HG03342 (cell line): ENCODE measurements around the gene MSRB1.
A peak's percentile ranks its signal among the peaks of the same experiment; 100 is the strongest.
"Not testable (repeated sequence)": the region's sequence is repeated elsewhere in the genome, so short reads cannot be mapped to it uniquely, and the experiment has no call there.

ENCODE experiments used
- ATAC-seq: cut with Tn5 transposase; IDR thresholded peaks from one replicate; pipeline ENCODE4 v1.9.1; 2021; ENCODE audit warnings: mild to moderate bottlenecking, moderate library complexity; ENCODE audit not compliant: unreplicated experiment

Gene MSRB1

DNA sequence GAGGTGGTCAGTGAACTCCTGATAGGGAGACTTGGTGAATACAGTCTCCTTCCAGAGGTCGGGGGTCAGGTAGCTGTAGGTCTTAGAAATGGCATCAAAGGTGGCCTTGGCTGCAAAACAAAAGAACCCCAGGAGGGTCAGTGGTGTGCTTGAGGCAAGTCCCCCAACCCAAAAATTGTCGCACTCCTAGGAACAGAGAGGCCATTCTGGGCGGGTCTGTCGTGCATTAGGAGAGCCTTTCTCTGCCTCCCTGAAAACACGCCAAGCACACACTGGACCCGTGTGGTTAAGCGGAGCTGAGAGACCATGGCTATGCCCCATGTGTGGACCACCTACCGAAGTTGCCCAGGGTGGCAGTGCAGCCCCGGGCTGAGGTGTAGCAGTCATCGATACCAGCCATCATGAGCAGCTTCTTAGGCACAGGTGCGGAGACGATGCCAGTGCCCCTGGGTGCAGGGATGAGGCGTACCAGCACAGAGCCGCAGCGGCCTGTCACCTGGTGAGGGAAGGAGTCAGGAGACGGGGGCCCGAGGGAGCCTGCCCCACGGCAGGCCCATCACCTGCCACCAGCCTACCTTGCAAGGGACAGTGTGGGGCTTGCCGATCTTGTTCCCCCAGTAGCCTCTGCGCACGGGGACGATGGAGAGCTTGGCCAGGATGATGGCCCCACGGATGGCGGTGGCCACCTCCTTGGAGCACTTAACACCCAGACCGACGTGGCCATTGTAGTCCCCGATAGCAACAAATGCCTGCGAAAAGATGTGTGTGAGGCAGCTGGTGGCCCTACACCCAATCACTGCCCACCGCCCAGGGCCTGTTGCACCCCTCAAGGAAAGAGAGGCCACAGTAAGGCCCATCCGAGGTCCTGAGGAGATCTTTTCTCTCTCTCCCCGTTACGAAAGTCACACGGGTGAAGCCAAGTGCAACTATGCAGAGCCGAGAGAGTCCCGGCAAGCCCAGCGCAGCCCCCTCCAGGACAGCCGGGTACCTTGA, 19.5 kb upstream of the MSRB1 start:
- not testable (repeated sequence) for ATAC-seq

DNA sequence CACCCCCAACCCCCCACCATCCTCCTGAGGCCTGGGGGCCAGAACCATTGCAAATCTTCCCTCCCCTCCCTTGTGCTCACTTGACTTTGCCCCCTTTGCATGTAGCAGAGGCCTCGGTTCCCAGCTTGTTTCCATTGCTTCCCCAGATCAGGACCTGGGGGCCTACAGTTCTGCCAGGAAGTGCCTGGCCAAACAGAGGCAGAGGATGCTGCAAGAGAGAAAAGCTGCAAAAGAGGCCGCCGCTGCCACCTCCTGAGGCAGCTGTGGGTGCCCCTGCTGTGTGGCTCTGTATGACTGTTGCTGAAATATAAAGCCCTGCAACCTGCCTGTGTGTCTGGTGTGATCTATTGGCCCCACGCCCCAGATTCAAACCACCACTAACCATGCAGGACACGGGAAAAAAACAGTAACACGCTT, 18.7 kb upstream of the MSRB1 start:
- ATAC-seq, result no peak

DNA sequence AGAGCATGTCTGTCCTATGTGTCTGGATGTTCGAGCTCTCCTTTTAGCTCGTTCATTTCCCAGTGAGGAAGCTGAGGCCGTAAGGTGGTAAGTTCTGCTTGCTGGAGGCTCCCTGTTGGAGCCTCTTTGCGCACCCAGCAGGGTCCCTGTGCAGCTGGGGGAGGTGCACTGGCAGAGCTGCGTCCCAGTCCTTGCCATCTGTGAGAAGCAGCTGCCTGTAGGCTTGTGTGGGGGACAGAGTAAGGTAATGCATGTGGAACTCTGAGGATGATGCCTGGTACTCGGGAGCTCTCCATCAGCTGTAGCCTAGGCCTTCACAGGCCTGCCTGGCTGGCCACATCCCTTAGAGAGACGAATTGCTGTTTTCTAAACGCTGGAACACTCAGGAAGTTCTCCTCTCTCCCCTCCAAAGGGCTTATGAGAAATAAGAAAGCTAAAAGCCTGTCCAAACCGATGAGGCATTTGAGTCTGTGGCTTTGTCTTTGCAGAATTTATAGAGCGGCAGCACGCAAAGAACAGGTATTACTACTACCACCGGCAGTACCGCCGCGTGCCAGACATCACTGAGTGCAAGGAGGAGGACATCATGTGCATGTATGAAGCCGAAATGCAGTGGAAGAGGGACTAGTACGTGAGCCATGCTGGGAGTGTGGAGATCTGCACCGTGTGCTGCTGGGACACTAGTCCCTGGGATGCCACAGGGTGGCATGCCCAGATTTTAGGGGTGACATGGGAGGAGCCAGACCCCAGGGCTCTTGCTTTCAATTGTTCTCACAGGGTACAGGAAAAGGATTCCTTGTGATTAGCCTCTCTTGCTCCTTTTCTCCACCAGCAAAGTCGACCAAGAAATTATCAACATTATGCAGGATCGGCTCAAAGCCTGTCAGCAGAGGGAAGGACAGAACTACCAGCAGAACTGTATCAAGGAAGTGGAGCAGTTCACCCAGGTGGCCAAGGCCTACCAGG, 17.9 kb upstream of the MSRB1 start:
- ATAC-seq, result no peak

DNA sequence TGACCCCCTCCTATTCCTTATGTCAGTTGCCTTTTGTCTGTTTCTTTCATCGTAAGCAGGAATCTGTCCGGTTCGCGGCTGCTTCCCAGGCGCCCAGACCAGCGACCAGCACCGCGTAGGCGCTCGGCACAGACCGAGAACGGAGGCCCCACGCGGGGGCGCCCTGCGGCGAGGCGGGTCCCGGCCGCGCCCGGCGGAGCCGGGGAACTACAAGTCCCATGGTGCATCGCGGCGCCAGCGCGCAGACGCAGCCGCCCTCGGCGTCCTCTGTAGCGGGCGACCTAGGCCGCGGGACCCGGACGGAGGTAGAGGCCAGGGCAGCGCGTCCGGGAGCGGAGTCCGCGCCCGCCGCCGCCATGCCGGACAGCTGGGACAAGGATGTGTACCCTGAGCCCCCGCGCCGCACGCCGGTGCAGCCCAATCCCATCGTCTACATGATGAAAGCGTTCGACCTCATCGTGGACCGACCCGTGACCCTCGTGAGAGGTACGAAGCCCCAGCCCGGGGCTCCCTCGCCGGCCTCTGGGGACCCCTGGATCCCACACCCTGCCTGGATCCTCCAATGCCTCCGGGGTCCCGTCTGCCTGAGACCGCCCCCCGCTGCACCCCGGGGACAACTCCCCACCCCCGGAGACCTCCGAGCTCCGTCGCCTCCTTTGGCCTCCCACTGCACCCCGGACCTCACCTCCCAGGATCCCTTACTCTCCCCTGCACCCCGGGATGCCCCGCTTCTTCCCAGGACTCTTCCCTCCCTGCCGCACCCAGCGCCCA, 16.5 kb upstream of the MSRB1 start, which contains the start of gene NDUFB10:
TSS of gene NDUFB10 (plus strand) at position 270 of the 771 bp plus-strand sequence. CDS start at position 357, 87 bp downstream.
- ATAC-seq, result peak; percentile 69

DNA sequence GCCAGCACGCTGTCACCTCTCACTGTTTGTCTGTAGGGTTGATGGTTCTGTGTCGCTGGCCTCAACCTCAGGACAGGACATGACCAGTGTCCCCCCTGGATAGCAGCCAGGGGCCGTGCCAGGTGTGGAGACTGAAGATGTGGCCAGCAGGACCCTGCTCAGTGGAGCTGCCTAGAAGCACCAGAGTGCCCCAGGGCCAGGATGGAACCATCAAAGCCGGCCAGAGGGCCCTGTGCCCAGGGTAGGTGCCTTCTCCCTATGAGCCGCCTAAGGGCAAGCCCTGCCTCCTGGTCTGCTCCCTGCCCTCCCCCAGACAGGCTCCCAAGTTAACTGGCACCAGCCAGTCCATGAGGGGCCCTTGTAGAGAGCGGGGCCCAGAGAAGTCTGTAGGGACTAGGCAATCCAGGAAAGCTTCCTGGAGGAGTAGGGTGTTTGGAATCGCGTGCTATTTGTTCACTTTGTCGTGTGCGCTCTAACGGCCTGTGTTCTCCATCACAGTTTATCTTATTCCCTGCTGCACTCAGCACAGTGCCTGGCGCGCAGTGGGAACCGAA, 15.8 kb upstream of the MSRB1 start:
- no peak for ATAC-seq

DNA sequence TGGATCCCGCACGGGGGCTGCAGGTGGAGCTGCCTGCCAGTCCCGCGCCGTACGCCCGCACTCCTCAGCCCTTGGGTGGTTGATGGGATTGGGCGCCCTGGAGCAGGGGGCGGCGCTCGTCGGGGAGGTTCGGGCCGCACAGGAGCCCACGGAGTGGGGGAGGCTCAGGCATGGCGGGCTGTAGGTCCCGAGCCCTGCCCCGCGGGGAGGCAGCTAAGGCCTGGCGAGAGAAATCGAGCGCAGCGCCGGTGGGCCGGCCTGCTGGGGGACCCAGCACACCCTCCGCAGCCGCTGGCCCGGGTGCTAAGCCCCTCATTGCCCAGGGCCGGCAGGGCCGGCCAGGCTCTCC, 15.1 kb upstream of the MSRB1 start:
- not testable (repeated sequence) for ATAC-seq

DNA sequence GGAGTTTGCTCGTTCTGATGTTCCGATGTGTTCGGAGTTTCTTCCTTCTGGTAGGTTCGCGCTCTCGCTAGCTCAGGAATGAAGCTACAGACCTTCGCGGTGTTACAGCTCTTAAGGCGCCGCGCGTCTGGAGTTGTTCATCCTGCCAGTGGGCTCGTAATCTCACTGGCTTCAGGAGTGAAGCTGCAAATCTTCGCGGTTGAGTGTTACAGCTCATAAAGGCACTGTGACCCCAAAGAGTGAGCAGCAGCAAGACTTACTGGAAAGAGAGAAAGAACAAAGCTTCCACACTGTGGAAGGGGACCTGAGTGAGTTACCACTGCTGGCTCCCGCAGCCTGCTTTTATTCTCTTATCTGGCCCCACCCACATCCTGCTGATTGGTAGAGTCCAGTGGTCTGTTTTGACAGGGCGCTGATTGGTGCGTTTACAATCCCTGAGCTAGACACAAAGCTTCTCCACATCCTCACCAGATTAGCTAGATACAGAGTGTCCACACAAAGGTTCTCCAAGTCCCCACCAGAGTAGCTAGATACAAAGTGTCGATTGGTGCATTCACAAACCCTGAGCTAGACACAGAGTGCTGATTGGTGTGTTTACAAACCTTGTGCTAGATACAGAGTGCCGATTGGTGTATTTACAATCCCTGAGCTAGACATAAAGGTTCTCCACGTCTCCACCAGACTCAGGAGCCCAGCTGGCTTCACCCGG, 14.6 kb upstream of the MSRB1 start:
- ATAC-seq, result not testable (repeated sequence)

DNA sequence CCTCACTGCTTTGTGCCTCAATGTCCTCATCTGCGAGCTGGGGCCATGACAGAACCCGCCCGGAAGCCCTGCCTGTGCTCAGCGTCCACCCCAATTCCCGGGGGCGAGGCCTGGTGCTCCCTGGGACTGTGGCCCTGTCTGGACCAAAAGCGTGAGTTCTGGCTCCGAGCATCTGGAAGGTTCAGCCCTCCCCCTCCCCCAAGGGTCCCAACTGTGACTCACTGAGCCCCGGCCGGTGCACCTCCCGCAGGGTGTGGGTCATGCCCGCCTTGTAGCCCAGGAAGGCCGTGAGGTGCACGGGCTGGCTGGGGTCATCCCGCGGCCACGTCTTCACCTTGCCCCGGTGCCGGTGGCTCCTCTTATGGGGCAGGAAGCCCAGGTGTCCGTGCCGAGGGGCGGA, 10.7 kb upstream of the MSRB1 start:
- ATAC-seq, result no peak

DNA sequence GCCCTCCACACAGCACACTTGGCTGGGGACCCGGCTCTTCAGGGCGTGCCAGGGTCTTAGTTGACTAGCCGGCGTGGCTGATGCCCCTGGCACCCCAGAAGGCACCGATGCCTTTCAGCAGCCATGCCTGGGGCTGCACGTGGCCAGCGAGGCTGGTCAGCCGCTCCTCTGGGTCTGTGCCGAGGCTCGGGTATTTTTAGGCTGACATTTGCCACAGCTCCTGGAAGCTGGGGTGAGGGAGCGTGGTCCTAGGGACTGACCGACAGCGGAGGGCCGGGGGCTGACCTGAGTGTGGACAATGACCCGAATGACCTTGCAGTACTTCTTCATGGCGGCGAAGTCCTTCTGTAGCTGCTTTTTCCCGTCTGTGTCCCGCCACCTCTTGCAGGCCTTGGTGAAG, 7.6 kb upstream of the MSRB1 start:
- ATAC-seq, result no peak

DNA sequence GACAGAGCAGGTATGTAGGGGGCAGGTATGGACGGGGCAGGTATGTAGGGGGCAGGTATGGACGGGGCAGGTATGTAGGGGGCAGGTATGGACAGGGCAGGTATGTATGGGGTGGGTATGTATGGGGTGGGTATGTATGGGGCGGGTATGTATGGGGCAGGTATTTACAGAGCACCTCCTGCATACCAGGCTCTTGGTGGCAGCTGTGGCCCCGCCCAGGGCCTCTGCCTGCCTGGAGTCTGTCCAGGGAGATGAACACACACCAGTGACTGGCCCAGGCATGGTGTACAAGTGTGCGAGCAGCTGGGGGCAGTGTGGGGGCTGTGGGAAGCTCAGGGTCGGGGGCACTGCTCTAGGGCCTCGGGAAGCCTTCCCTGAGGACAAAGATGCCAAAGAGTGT, 7.0 kb upstream of the MSRB1 start:
- no peak for ATAC-seq

DNA sequence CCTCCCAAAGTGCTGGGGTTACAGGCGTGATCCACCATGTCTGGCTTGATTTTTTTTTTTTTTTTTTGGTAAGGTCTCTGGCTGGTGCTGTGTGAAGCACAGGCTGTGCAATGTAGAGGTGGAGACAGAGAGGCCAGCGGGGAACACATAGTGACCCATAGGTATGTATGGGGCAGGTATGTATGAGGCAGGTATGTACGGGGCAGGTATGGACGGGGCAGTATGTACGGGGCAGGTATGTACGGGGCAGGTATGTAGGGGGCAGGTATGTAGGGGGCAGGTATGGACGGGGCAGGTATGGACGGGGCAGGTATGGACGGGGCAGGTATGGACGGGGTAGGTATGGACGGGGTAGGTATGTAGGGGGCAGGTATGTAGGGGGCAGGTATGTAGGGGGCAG, 6.5 kb upstream of the MSRB1 start:
- no peak for ATAC-seq

DNA sequence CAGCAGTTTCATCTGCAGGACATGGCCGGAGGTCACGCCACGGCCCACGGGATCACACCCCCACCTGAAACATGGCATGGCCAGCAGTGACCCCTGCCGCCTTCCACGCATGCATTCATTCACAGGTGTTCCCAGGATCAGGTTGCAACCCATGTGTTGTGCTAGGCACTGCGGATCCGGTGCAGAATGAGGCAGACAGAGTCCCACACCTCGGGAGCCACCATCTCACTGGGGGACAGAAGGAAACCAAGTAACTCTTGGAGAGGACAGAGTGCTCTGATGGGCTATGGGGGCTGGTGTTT, 4.3 kb upstream of the MSRB1 start:
- ATAC-seq, result no peak

DNA sequence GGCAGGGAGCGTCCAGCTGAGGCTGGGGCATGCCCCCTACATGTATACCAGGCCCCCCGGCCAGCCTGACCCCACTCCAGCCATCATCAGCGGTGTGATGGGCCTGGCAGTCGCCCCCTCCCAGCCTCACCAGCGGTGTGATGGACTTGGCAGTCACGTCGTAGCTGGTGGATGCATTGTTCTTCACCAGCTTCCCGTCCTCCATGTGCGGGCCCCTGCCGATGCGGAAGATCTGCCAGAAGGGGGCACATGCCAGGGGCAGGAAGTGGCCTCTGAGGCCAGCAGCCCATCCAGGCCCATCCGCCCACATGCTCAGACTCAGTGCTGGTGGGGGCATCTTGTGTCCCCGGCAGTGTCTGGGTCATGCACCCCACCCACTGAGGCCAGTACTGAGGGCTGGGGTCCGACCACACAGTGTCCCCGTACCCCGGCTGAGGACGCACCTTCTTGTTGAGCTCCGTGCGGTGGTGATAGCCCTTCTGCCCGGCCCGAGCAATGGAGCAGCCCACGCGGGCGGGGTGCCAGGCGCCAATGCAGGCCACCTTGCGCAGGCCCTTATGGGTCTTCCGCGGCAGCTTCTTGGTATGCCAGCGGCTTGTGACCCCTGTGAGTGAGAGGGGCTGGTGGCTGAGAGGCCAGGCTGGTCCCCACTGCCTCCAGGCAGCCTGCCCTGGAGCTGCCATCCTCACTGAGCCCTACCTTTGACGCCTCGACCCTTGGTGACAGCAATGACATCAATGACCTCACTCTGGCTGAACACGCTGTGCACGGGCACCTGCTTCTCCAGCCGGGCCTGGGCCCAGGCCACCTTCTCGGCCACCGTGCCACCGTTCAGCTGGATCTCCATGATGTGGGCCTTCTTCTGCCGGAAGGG, 3.7 kb upstream of the MSRB1 start:
- ATAC-seq, result no peak

DNA sequence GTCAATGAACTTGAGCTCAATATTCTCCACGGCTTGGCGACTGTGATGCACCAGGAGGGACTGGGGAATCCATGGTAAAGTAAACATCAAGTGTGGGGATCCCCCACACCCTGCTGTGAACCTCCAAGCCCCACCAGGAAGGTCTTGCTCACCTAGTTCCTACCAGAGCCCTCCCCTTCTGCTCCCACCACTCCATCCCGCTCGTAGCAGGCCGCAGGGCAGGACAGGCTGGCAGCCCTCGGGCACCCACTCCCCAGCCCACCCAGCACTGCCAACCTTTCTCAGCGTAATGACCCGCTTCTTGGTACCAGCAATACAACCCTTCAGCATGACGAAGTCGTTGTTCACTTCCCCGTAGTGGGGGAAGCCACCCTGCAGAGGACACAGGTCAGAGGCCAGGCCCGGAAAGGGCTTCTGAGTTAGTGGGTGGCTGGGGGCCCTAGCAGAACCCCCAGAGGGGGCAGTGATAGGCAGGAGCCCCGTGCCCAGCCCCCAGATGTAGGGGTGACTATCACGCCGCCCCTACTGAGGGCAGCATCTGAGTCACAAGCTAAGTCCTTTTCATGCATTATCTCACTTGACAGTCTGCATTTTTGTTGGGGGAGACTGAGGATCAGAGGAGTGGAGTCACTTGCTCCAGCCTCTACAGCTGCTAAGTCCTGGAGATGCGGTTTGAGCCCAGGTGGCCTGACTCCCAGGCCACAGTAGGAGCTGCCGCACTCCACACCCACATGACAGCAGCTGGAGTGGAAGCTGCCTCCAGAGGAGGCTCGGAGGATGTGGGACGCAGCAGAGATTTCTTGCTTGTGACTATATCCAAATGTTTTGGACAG, 2.8 kb upstream of the MSRB1 start:
- ATAC-seq, result no peak

DNA sequence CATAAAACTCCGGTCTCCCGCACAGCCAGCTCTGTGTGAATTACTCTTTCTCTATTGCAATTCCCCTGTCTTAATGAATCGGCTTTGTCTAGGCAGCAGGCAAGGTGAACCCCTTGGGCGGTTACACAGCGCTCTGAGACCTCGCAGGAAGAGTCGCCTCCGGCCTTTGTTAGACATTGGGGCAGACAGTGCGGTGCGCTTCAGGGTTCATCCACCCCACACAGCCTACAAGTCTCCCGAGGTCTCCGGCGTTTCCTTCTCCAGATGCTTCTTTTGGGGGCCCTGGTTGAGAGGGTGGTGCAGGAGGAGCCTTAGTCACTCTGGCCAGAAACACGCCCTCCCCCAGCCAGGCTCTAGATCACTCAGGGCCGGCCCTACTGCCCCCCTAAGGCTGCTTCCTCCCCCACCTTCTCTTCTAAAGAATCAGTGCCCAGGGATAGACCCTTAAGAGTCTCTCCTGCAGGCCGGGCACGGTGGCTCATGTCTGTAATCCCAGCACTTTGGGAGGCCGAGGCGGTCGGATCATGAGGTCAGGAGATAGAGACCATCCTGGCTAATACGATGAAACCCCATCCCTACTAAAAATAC, 1.7 kb upstream of the MSRB1 start:
- ATAC-seq, result no peak

DNA sequence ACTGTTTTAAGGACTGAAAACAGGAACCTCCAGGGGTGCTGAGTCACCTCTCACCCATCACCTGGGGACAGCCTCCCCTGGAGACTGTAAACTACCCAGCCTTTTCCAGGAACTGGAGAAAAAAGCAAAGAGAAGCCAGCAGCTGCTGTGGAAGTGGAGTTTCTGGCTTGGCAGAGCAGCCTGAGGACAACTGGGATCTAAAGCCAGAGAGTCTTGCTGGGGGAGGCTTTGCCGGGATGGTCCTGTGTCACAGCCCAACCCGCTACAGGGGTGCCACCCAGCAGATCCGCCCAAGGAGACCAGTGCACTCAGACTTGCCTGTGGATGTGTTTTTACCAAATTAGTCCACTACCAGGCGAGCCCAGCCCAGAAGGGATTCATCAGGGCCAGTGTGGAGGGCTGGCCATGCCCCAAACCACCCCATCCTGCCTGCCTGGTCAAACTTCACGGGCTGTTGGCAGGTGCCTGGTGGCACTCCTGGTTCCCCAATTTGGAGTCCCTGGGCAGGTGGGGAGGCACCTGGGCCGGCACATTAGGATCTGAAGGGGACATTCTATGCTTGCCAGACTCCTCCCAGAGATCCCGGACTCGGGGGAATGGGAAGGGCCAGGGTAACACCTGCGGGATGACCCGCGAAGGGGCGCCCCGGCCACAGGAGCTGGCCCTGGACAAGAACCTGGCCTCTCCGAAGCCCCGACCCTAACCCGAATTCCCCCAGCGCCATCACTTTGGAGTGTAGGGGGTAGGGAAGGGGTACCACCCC, 771 bp downstream of the MSRB1 start:
- no peak for ATAC-seq
